Measurements from ENCODE around the gene BUB3. TPM values are rescaled to one million over a fixed set of nuclear protein-coding genes. Genes with fewer than 3 reads are reported as not detected.

BUB3 gene
- polyA plus RNA-seq, 12 donors = 17.7 to 75.3 (median 64.9) TPM; not detected in 1

GRCh38 chr10:123139521-123140163 lies 14.6 kb upstream of the BUB3 start:
- DNase-seq = no peak

- no peak for DNase-seq
Measured at GRCh38 chr10:123140164-123140982, 13.8 kb upstream of the BUB3 start.

GRCh38 chr10:123140983-123141390 lies 13.2 kb upstream of the BUB3 start:
- no peak for DNase-seq

- no peak for DNase-seq
Measured at GRCh38 chr10:123141791-123142700, 12.2 kb upstream of the BUB3 start.

- no peak for DNase-seq
Measured at GRCh38 chr10:123142701-123143161, 11.5 kb upstream of the BUB3 start.

GRCh38 chr10:123143162-123143824 lies 10.9 kb upstream of the BUB3 start:
- no peak for DNase-seq

- no peak for DNase-seq
Measured at GRCh38 chr10:123143825-123144168, 10.4 kb upstream of the BUB3 start.

GRCh38 chr10:123144697-123145541 lies 9.3 kb upstream of the BUB3 start:
- DNase-seq = no peak

GRCh38 chr10:123145542-123146012 lies 8.6 kb upstream of the BUB3 start:
- DNase-seq = no peak

- DNase-seq = no peak
Measured at GRCh38 chr10:123146013-123146893, 7.9 kb upstream of the BUB3 start.

GRCh38 chr10:123146894-123147634 lies 7.1 kb upstream of the BUB3 start:
- DNase-seq = no peak

- DNase-seq = no peak
Measured at GRCh38 chr10:123147635-123148413, 6.4 kb upstream of the BUB3 start, which contains the start of gene HMX2. Gene HMX2, plus strand, starts transcription at chr10:123148136. Its CDS starts 243 bp downstream, at chr10:123148379.

- DNase-seq = no peak
Measured at GRCh38 chr10:123148414-123149161, 5.6 kb upstream of the BUB3 start.

- no peak for DNase-seq
Measured at GRCh38 chr10:123149162-123149567, 5.0 kb upstream of the BUB3 start.

- DNase-seq = no peak
Measured at GRCh38 chr10:123149568-123150270, 4.5 kb upstream of the BUB3 start.

- DNase-seq = no peak
Measured at GRCh38 chr10:123150271-123150985, 3.8 kb upstream of the BUB3 start.
